Stimulated activated CD4-positive, alpha-beta T cell treated with anti-CD3 and anti-CD28 coated beads, Interleukin-12 subunit alpha, Interleukin-12 subunit beta, amount 100 ng/mL, for 4 hours (primary cell): ENCODE measurements around the gene ZBED1.
"Not testable (repeated sequence)": the region's sequence is repeated elsewhere in the genome, so short reads cannot be mapped to it uniquely, and the experiment has no call there.

ENCODE experiments used
- DNase-seq: peaks from one replicate; pipeline ENCODE4 v3.0.0-alpha.2; 2020

Gene ZBED1

GRCh38 chrX:2495595-2495994 is 5.2 kb downstream of the ZBED1 start:
- DNase-seq = no peak

- no peak for DNase-seq
Measured at GRCh38 chrX:2492531-2493218, 8.1 kb downstream of the ZBED1 start.

GRCh38 chrX:2490634-2491033 is 10.1 kb downstream of the ZBED1 start:
- no peak for DNase-seq

GRCh38 chrX:2489446-2490445 is 11.0 kb downstream of the ZBED1 start:
- DNase-seq = no peak

GRCh38 chrX:2488621-2489285 is 12.0 kb downstream of the ZBED1 start:
- DNase-seq = no peak

GRCh38 chrX:2487366-2487765 is 13.4 kb downstream of the ZBED1 start:
- DNase-seq = no peak

- no peak for DNase-seq
Measured at GRCh38 chrX:2486476-2487133, 14.2 kb downstream of the ZBED1 start.

- no peak for DNase-seq
Measured at GRCh38 chrX:2485789-2486345, 14.9 kb downstream of the ZBED1 start.

- DNase-seq = no peak
Measured at GRCh38 chrX:2484721-2485648, 15.8 kb downstream of the ZBED1 start.

- no peak for DNase-seq
Measured at GRCh38 chrX:2484256-2484655, 16.5 kb downstream of the ZBED1 start.

GRCh38 chrX:2483398-2484060 is 17.2 kb downstream of the ZBED1 start:
- DNase-seq = no peak

GRCh38 chrX:2481597-2481996 is 19.2 kb downstream of the ZBED1 start:
- not testable (repeated sequence) for DNase-seq

- not testable (repeated sequence) for DNase-seq
Measured at GRCh38 chrX:2479982-2480381, 20.8 kb downstream of the ZBED1 start.

- DNase-seq = no peak
Measured at GRCh38 chrX:2479420-2479780, 21.4 kb downstream of the ZBED1 start.

GRCh38 chrX:2478546-2479419 is 22.0 kb downstream of the ZBED1 start:
- DNase-seq = no peak

- not testable (repeated sequence) for DNase-seq
Measured at GRCh38 chrX:2477313-2477712, 23.5 kb downstream of the ZBED1 start.

GRCh38 chrX:2474963-2475726 is 25.6 kb downstream of the ZBED1 start:
- DNase-seq = no peak

- DNase-seq = no peak
Measured at GRCh38 chrX:2474280-2474962, 26.4 kb downstream of the ZBED1 start.
